HepG2 (cell line): Measurements from ENCODE around the gene ABCB8. TPM values are rescaled to one million over a fixed set of nuclear protein-coding genes. Genes with fewer than 3 reads are reported as not detected.
A peak's percentile ranks its signal among the peaks of the same experiment; 100 is the strongest.

Experiments
- CEBPB ChIP-seq: IDR thresholded peaks from 2 replicates; pipeline ENCODE4 v1.6.1; 2011; ENCODE audit warnings: low read depth, low read length, improper control_type of control experiment, borderline replicate concordance
- CTCF ChIP-seq: sonication (generic); formaldehyde crosslinking; IDR thresholded peaks from 2 replicates; pipeline ENCODE4 v1.5.0; 2020; ENCODE audit warnings: mild to moderate bottlenecking, missing genetic modification reagents, moderate library complexity
- DBP ChIP-seq: sonication (generic); formaldehyde crosslinking; IDR thresholded peaks from 2 replicates; pipeline ENCODE4 v1.4.0; 2020; ENCODE audit warnings: missing genetic modification reagents; ENCODE audit errors: not compliant biosample characterization
- FOXO1 ChIP-seq: sonication (generic); formaldehyde crosslinking; IDR thresholded peaks from 2 replicates; pipeline ENCODE4 v1.4.0; 2020; ENCODE audit warnings: missing genetic modification reagents
- HNRNPH1 ChIP-seq: fragments of 200-400 bp; formaldehyde crosslinking; optimal IDR thresholded peaks from 2 replicates; pipeline ENCODE3; 2017; ENCODE audit warnings: mild to moderate bottlenecking, low read depth, low read length
- NFIC ChIP-seq: IDR thresholded peaks from 2 replicates; pipeline ENCODE4 v1.6.1; 2012; ENCODE audit warnings: mild to moderate bottlenecking, low read length, inconsistent platforms
- RBAK ChIP-seq: sonication (generic); formaldehyde crosslinking; IDR thresholded peaks from 2 replicates; pipeline ENCODE4 v1.5.1; 2020; ENCODE audit warnings: mild to moderate bottlenecking, missing genetic modification reagents
- RORA ChIP-seq: sonication (generic); formaldehyde crosslinking; IDR thresholded peaks from 2 replicates; pipeline ENCODE4 v1.5.0; 2020; ENCODE audit warnings: mild to moderate bottlenecking, missing genetic modification reagents, moderate library complexity
- SATB2 ChIP-seq: sonication (generic); formaldehyde crosslinking; IDR thresholded peaks from 2 replicates; pipeline ENCODE4 v1.5.0; 2020; ENCODE audit warnings: missing genetic modification reagents
- SMARCC2 ChIP-seq: fragments of 450-650 bp; IDR thresholded peaks from 2 replicates; pipeline ENCODE4 v1.6.1; 2017; ENCODE audit warnings: antibody characterized with exemption, mild to moderate bottlenecking
- SP2 ChIP-seq: sonication (generic); formaldehyde crosslinking; IDR thresholded peaks from 2 replicates; pipeline ENCODE4 v1.5.1; 2020; ENCODE audit warnings: mild to moderate bottlenecking, missing genetic modification reagents
- TCF12 ChIP-seq, 2 experiments: fragments of 450-650 bp in 1 of 2; sonication (generic) in 1 of 2; formaldehyde crosslinking in 1 of 2; IDR thresholded peaks; 2 replicates each; pipeline versions ENCODE4 v1.6.1 to v1.8.0; 2017 to 2022; ENCODE audit warnings: antibody characterized with exemption in 1 of 2, mild to moderate bottlenecking in 1 of 2, missing genetic modification reagents in 1 of 2, moderate library complexity in 1 of 2
- TEF ChIP-seq: sonication (generic); formaldehyde crosslinking; IDR thresholded peaks from 2 replicates; pipeline ENCODE4 v1.5.0; 2020; ENCODE audit warnings: missing genetic modification reagents
- THAP9 ChIP-seq: sonication (generic); formaldehyde crosslinking; IDR thresholded peaks from 2 replicates; pipeline ENCODE4; 2020; ENCODE audit warnings: missing genetic modification reagents, mild to moderate bottlenecking, borderline replicate concordance
- TSC22D2 ChIP-seq: sonication (generic); formaldehyde crosslinking; IDR thresholded peaks from 2 replicates; pipeline ENCODE4 v1.5.1; 2020; ENCODE audit warnings: missing genetic modification reagents, mild to moderate bottlenecking, borderline replicate concordance
- WIZ ChIP-seq: sonication (generic); formaldehyde crosslinking; IDR thresholded peaks from 2 replicates; pipeline ENCODE4 v1.5.1; 2020; ENCODE audit warnings: mild to moderate bottlenecking, missing genetic modification reagents
- ZFAT ChIP-seq: sonication (generic); formaldehyde crosslinking; conservative IDR thresholded peaks from 2 replicates; pipeline ENCODE4 v1.8.1; 2023; ENCODE audit warnings: missing genetic modification reagents, inconsistent platforms
- ZNF17 ChIP-seq: sonication (generic); formaldehyde crosslinking; IDR thresholded peaks from 2 replicates; pipeline ENCODE4 v1.5.0; 2020; ENCODE audit warnings: mild to moderate bottlenecking, missing genetic modification reagents
- ZNF180 ChIP-seq: sonication (generic); formaldehyde crosslinking; IDR thresholded peaks from 2 replicates; pipeline ENCODE4 v1.4.0; 2020; ENCODE audit warnings: low read depth, missing genetic modification reagents, borderline replicate concordance
- ZNF256 ChIP-seq: sonication (generic); formaldehyde crosslinking; conservative IDR thresholded peaks from 2 replicates; pipeline ENCODE4 v1.4.0; 2020; ENCODE audit warnings: missing genetic modification reagents
- ZNF484 ChIP-seq: sonication (generic); formaldehyde crosslinking; IDR thresholded peaks from 2 replicates; pipeline ENCODE4 v1.5.1; 2020; ENCODE audit warnings: mild to moderate bottlenecking, low read depth, missing genetic modification reagents, borderline replicate concordance
- polyA plus RNA-seq, 8 experiments: library from polyadenylated mRNA; depleted of rRNA in 3 of 8; stranded (reverse) in 7 of 8; unstranded in 1 of 8; fragments of >200 nt; fragmentation: Illumina TruSeq in 4 of 8; extraction: Trizol in 4 of 8; gene quantifications; 2 replicates each; pipeline versions ENCODE4 v1.2.1 to v1.2.3, GENCODE V29; 2011 to 2016; ENCODE audit warnings: low read depth in 4 of 8, missing spikeins in 1 of 8, mixed read lengths in 1 of 8; ENCODE audit not compliant: insufficient read depth in 1 of 8
- total RNA-seq, 5 experiments: library from RNA; depleted of rRNA; stranded (reverse); fragments of >200 nt; fragmentation: Illumina TruSeq; extraction: Trizol; gene quantifications; 2 replicates each; pipeline ENCODE4 v1.2.3, GENCODE V29; 2016; ENCODE audit warnings: low read depth in 1 of 5
- TF ChIP-seq, protein P1 (sequence below): IDR thresholded peaks from 2 replicates; pipeline ENCODE4 v1.6.1; 2016

The ABCB8 gene
- total and polyA plus RNA-seq, 2 of the 13 experiments (the other 11 are each of a cell fraction or from before 2014, with no cell fraction given), result 6.6 to 16.7 TPM

DNA sequence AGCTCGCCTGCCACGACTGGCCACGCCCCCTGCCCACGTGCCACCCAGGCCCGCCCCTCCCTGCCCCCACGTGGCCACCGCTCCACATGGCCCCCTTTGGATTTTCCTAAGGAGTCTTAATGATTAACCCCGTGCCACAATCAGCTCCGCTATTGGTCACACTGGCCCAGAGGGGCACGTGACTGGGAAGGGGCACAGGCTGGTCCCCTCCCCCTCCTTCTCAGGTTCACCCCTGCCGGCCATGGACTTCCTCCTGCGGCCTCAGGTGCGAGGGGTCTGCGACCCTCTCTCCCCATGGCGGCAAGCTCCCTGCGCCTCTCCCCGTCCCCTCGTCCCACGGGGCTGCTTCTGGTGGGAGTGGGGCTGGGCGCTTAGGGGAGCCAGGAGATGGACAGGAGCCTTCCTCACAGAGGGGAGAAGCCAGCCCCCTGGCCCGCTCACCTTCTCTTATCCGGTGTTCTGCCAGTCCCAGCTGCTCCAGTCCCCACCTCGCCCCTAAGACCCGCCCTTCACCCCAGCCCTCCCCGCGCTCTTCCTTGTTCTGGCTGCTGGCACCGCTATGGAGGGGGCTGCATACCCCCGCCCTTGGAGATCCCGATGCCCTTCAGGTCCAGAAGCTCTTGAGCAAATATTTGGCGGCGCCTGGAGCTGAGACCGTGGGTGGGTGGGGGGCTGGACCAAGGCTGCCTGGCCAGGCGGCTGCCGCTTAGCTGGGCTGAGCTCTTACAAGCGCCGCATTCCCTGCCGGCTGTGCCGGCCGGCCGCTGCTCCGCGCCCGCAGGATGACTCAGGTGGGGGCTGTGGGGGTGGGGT lies 34.4 kb downstream of the ABCB8 start (continued):
- TF ChIP-seq HNRNPH1 (no peak), RORA (no peak), RBAK (CRISPR knock-in tag) (no peak), SMARCC2 (no peak), TSC22D2 (CRISPR knock-in tag) (no peak), TEF (CRISPR knock-in tag) (no peak), TCF12 (IDR thresholded peaks at IDR 0.05) (no peak), TCF12 (CRISPR knock-in tag; IDR thresholded peaks at IDR 0.05) (0 out of 2 replicates have a peak, but pooled peaks have one; percentile 1), SP2 (CRISPR knock-in tag) (no peak), CTCF (CRISPR knock-in tag) (0 out of 2 replicates have a peak, but pooled peaks have one; percentile 3), NFIC (no peak), ZFAT (CRISPR knock-in tag) (no peak), DBP (no peak), ZNF180 (CRISPR knock-in tag) (no peak), ZNF256 (CRISPR knock-in tag) (no peak), THAP9 (CRISPR knock-in tag) (peak; percentile 66; the same call in 1 of the 2 replicates), WIZ (CRISPR knock-in tag) (no peak), CEBPB (no peak), ZNF484 (CRISPR knock-in tag) (no peak), FOXO1 (no peak), ZNF17 (CRISPR knock-in tag) (no peak), SATB2 (no peak)
- TF ChIP-seq, protein P1, sequence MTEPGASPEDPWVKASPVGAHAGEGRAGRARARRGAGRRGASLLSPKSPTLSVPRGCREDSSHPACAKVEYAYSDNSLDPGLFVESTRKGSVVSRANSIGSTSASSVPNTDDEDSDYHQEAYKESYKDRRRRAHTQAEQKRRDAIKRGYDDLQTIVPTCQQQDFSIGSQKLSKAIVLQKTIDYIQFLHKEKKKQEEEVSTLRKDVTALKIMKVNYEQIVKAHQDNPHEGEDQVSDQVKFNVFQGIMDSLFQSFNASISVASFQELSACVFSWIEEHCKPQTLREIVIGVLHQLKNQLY (CRISPR knock-in tag), result peak; percentile 91
